DND-41 (cell line): ENCODE results near the gene CLASRP.

Experiments used
- ATAC-seq: fragments of 200-7000 bp; cut with Tn5 transposase; 3 replicates; pipeline ENCODE4 v1.9.1; 2021; ENCODE audit warnings: low read depth; ENCODE audit not compliant: insufficient read depth
- DNase-seq: peaks from one replicate; pipeline ENCODE4 v3.0.0-alpha.2; 2020
- H2AFZ ChIP-seq: 2 replicates; pipeline ENCODE4 v1.6.0; 2012; ENCODE audit warnings: low read depth, low read length
- H3K27ac ChIP-seq: 2 replicates; pipeline ENCODE4 v1.5.1; 2012; ENCODE audit warnings: low read length, inconsistent platforms
- H3K27me3 ChIP-seq: fragments of 200-600 bp; sonication (generic); 2 replicates; pipeline ENCODE4 v1.6.0; 2012; ENCODE audit warnings: low read length, mild to moderate bottlenecking, inconsistent platforms; ENCODE audit not compliant: insufficient read depth, poor library complexity
- H3K36me3 ChIP-seq: 2 replicates; pipeline ENCODE4 v1.5.1; 2012; ENCODE audit warnings: low read length, inconsistent platforms; ENCODE audit not compliant: insufficient read depth
- H3K4me1 ChIP-seq: 2 replicates; pipeline ENCODE4 v1.5.1; 2012; ENCODE audit warnings: mild to moderate bottlenecking, low read length; ENCODE audit not compliant: insufficient read depth
- H3K4me2 ChIP-seq: 2 replicates; pipeline ENCODE4 v1.6.0; 2012; ENCODE audit warnings: mild to moderate bottlenecking, moderate library complexity, low read length, inconsistent platforms; ENCODE audit not compliant: insufficient read depth
- H3K4me3 ChIP-seq, 2 experiments: fragments of 200-600 bp in 1 of 2; shearing (Covaris generic) in 1 of 2; 2 replicates each; pipeline ENCODE4 v1.5.1; 2012 to 2016; ENCODE audit warnings: inconsistent platforms in 2 of 2, low read length in 2 of 2, mild to moderate bottlenecking in 2 of 2, low read depth in 1 of 2, moderate library complexity in 1 of 2
- H3K79me2 ChIP-seq: 2 replicates; pipeline ENCODE4 v1.6.0; 2012; ENCODE audit warnings: low read length, inconsistent platforms; ENCODE audit not compliant: insufficient read depth
- H3K9ac ChIP-seq: 2 replicates; pipeline ENCODE4 v1.6.0; 2012; ENCODE audit warnings: low read depth, mild to moderate bottlenecking, inconsistent platforms, low read length, moderate library complexity
- H3K9me3 ChIP-seq: 2 replicates; pipeline ENCODE4 v1.5.1; 2012; ENCODE audit warnings: low read length, moderate library complexity, mild to moderate bottlenecking, inconsistent platforms; ENCODE audit not compliant: insufficient read depth, severe bottlenecking
- H4K20me1 ChIP-seq: 2 replicates; pipeline ENCODE4 v1.6.0; 2012; ENCODE audit warnings: low read length; ENCODE audit not compliant: insufficient read depth
- EZH2 ChIP-seq: IDR thresholded peaks from 3 replicates; pipeline ENCODE4 v1.6.1; 2012; ENCODE audit warnings: borderline replicate concordance, low read depth, mild to moderate bottlenecking, moderate library complexity, low read length, inconsistent platforms; ENCODE audit not compliant: severe bottlenecking
- TF ChIP-seq, protein P1 (sequence below): IDR thresholded peaks from 2 replicates; pipeline ENCODE4 v1.5.1; 2012; ENCODE audit warnings: borderline replicate concordance, low read length, moderate library complexity, mild to moderate bottlenecking; ENCODE audit not compliant: poor library complexity, severe bottlenecking; ENCODE audit errors: extremely low read depth

CLASRP gene

DNA sequence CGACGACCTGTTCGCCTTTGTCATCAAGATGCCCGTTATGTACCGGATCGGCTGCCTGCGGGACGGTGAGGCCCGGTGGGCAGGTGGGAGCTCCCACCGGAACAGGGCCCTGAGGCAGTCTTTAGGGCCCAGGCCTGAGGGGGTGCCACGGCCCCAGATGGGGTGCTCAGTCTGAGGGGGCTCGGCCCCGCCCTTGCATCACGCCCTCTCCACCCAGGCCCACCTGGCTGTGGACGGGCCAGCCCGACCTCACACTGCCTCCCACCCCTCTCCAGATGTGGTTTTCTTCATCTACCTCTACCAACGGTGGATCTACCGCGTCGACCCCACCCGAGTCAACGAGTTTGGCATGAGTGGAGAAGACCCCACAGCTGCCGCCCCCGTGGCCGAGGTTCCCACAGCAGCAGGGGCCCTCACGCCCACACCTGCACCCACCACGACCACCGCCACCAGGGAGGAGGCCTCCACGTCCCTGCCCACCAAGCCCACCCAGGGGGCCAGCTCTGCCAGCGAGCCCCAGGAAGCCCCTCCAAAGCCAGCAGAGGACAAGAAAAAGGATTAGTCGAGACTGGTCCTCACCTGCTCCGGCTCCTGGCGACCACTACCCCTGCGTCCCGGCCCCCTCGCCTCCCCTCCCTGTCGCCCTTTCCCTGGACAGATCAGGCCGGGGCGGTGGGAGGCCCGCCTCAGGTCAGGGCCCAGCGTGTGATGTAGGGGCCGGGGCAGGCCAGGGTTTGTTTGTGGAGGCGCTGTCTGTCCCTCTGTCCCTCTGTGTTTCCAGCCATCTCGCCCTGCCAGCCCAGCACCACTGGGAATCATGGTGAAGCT, 46.3 kb upstream of the CLASRP start:
- ATAC-seq (no peak), DNase-seq (no peak)
- Histone ChIP-seq H3K27me3 (no peaks in the 10 kb centered on the region), H3K4me1 (no peaks in the 10 kb centered on the region), H2AFZ (no peak overlapping the region), H3K4me2 (no peak overlapping the region), H3K4me3 (no peak overlapping the region), H3K27ac (no peak overlapping the region), H4K20me1 (peaks cover 4% of the 10 kb centered on the region; the same call in 1 of the 2 replicates), H3K9me3 (no peaks in the 10 kb centered on the region), H3K9ac (no peak overlapping the region), H3K36me3 (peaks cover 55% of the 10 kb centered on the region), H3K79me2 (no peaks in the 10 kb centered on the region)
- no peak for TF ChIP-seq EZH2
- TF ChIP-seq, protein P1, sequence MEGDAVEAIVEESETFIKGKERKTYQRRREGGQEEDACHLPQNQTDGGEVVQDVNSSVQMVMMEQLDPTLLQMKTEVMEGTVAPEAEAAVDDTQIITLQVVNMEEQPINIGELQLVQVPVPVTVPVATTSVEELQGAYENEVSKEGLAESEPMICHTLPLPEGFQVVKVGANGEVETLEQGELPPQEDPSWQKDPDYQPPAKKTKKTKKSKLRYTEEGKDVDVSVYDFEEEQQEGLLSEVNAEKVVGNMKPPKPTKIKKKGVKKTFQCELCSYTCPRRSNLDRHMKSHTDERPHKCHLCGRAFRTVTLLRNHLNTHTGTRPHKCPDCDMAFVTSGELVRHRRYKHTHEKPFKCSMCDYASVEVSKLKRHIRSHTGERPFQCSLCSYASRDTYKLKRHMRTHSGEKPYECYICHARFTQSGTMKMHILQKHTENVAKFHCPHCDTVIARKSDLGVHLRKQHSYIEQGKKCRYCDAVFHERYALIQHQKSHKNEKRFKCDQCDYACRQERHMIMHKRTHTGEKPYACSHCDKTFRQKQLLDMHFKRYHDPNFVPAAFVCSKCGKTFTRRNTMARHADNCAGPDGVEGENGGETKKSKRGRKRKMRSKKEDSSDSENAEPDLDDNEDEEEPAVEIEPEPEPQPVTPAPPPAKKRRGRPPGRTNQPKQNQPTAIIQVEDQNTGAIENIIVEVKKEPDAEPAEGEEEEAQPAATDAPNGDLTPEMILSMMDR = no peak

DNA sequence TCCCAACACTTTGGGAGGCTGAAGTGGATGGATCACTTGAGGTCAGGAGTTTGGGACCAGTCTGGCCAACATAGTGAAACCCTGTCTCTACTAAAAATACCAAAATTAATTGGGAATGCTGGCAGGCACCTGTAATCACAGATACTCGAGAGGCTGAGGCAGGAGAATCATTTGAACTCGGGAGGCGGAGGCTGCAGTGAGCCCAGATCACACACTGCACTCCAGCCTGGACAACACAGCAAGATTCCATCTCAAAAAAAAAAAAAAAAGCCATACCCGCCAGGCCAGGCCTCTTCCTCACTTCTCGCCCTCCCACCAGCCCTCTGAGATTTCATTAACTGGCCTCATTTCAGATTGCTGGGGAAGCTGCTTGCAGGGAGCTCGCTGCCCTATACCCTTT, 45.3 kb upstream of the CLASRP start:
- DNase-seq (no peak), ATAC-seq (no peak)
- peaks cover 45% of the 10 kb centered on the region for H3K36me3 ChIP-seq
- H3K27ac ChIP-seq = no peak overlapping the region
- H3K4me2 ChIP-seq = no peak overlapping the region
- no peaks in the 10 kb centered on the region for H3K4me1 ChIP-seq
- no peaks in the 10 kb centered on the region for H3K9me3 ChIP-seq
- TF ChIP-seq, protein P1 = no peak
- no peak for TF ChIP-seq EZH2
- H4K20me1 ChIP-seq = peaks cover 6% of the 10 kb centered on the region; the same call in 1 of the 2 replicates
- no peak overlapping the region for H3K4me3 ChIP-seq
- no peaks in the 10 kb centered on the region for H3K79me2 ChIP-seq
- no peak overlapping the region for H3K9ac ChIP-seq
- no peak overlapping the region for H2AFZ ChIP-seq
- no peaks in the 10 kb centered on the region for H3K27me3 ChIP-seq

DNA sequence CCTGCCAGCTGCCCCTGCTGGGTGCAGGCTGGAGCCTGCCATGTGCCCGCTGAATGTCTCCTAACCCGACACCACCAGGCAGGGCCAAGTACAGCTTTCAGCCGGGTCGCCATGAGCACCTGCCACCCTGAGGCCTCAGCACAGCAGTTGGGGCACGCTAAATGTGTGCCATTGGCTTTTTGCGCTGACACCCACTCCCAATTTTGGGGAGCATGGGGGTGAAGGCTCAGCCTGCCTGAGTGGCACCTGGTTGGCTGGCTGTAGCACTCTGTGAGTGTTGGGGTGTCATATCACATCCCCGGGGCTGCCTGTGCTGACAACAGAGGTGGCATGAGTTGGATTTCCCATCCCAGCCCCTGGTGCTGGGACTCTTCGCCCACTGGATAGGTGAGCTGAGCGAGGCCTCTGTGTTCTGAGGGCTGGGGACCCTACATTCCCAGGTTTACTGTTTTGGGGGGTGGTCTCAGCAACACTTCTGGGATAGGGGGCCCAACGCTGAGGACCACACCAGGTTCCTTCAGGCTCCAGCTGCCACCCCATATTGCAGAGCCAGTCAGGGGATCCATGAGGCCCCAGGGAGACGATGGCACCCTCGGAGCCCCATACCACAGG, 44.8 kb upstream of the CLASRP start:
- no peaks in the 10 kb centered on the region for H3K79me2 ChIP-seq
- no peak overlapping the region for H2AFZ ChIP-seq
- H3K36me3 ChIP-seq = peaks cover 40% of the 10 kb centered on the region
- peaks cover 6% of the 10 kb centered on the region; the same call in 1 of the 2 replicates for H4K20me1 ChIP-seq
- H3K9ac ChIP-seq = no peak overlapping the region
- no peaks in the 10 kb centered on the region for H3K27me3 ChIP-seq
- H3K9me3 ChIP-seq = no peaks in the 10 kb centered on the region
- TF ChIP-seq EZH2 = no peak
- TF ChIP-seq, protein P1 = no peak
- H3K4me1 ChIP-seq = no peaks in the 10 kb centered on the region
- no peak overlapping the region for H3K4me2 ChIP-seq
- no peak overlapping the region for H3K4me3 ChIP-seq
- H3K27ac ChIP-seq = no peak overlapping the region
- ATAC-seq (no peak), DNase-seq (no peak)
